Keratinocyte (primary cell): ENCODE results near the gene SH3D21.

ENCODE experiments used
- CTCF ChIP-seq, 3 experiments: IDR thresholded peaks in 1 of 3; conservative IDR thresholded peaks in 1 of 3; optimal IDR thresholded peaks in 1 of 3; 2 replicates in 2 of 3; 3 replicates in 1 of 3; pipeline versions ENCODE3 to v1.5.1; 2011; ENCODE audit warnings: low read length in 3 of 3, mild to moderate bottlenecking in 3 of 3, moderate library complexity in 2 of 3, control low read depth in 1 of 3, inconsistent platforms in 1 of 3; ENCODE audit not compliant: insufficient read depth in 2 of 3; ENCODE audit errors: extremely low read depth in 1 of 3
- EZH2 ChIP-seq: IDR thresholded peaks from one replicate; pipeline ENCODE4 v1.6.1; 2012; ENCODE audit warnings: inconsistent platforms, mild to moderate bottlenecking, low read length, moderate library complexity

GRCh38 chr1:36366091-36366661, 60.0 kb downstream of the SH3D21 start:
- no peak for TF ChIP-seq CTCF (optimal IDR thresholded peaks at IDR 0.05 in 1 of 3, IDR thresholded peaks at IDR 0.05 in 1 of 3, conservative IDR thresholded peaks at IDR 0.05 in 1 of 3; ENCODE audit: extremely low read depth in 1 of 3, insufficient read depth in 2 of 3, low read length in 3 of 3)
- TF ChIP-seq EZH2, result no peak
